ENCODE results near the gene FRMD1. TPM values are rescaled to one million over a fixed set of nuclear protein-coding genes. Genes with fewer than 3 reads are reported as not detected.

FRMD1 gene
- total and polyA plus RNA-seq, 12 donors = 0.12 to 1.3 (median 0.21) TPM; not detected in 4

GRCh38 chr6:168093071-168093505 lies 14.1 kb upstream of the FRMD1 start:
- Histone ChIP-seq H3K27me3 (peaks cover 0 to under 1% (median 0%) of the 10 kb centered on the region in 7 donors), H3K27ac (no peak overlapping the region), H3K4me1 (peaks cover 0 to 21% (median 7%) of the 10 kb centered on the region in 9 donors), H3K9me3 (peaks cover 0 to 8% (median 0%) of the 10 kb centered on the region in 11 donors), H3K36me3 (no peaks in the 10 kb centered on the region), H3K4me3 (no peak overlapping the region)
- ATAC-seq (no peak), DNase-seq (no peak)
- WGBS, 2 donors = 51 to 60% methylated on average over 12 of the region's 12 CpGs
- TF ChIP-seq CTCF (IDR thresholded peaks at IDR 0.05) = no peak
- intact Hi-C loops (cut with DNase I) = no loop called here

GRCh38 chr6:168092541-168092940 lies 13.5 kb upstream of the FRMD1 start:
- TF ChIP-seq CTCF (IDR thresholded peaks at IDR 0.05) = no peak
- ATAC-seq (no peak), DNase-seq (no peak)
- H3K27me3 ChIP-seq = no peaks in the 10 kb centered on the region
- WGBS, 2 donors = 83 to 84% methylated on average over 8 of the region's 8 CpGs
- no peak overlapping the region for H3K27ac ChIP-seq
- intact Hi-C loops (cut with DNase I) = no loop called here
- H3K4me3 ChIP-seq = no peak overlapping the region
- peaks cover 0 to 8% (median 0%) of the 10 kb centered on the region in 11 donors for H3K9me3 ChIP-seq
- peaks cover 0 to 22% (median 12%) of the 10 kb centered on the region in 9 donors for H3K4me1 ChIP-seq
- no peaks in the 10 kb centered on the region for H3K36me3 ChIP-seq

- Histone ChIP-seq H3K4me1 (peaks cover 0 to 20% (median 12%) of the 10 kb centered on the region in 9 donors), H3K9me3 (peaks cover 0 to 8% (median 0%) of the 10 kb centered on the region in 11 donors), H3K27me3 (no peaks in the 10 kb centered on the region), H3K27ac (no peak overlapping the region), H3K36me3 (no peaks in the 10 kb centered on the region), H3K4me3 (no peak overlapping the region)
- intact Hi-C loops (cut with DNase I) = no loop called here
- 93 to 94% methylated on average over 28 of the region's 28 CpGs for WGBS, 2 donors
- DNase-seq (no peak), ATAC-seq (no peak)
- TF ChIP-seq CTCF (IDR thresholded peaks at IDR 0.05) = no peak
Observed at GRCh38 chr6:168091381-168092264, 12.6 kb upstream of the FRMD1 start.

GRCh38 chr6:168090706-168091105 lies 11.7 kb upstream of the FRMD1 start:
- Histone ChIP-seq H3K27me3 (no peaks in the 10 kb centered on the region), H3K27ac (no peak overlapping the region), H3K36me3 (no peaks in the 10 kb centered on the region), H3K4me3 (no peak overlapping the region), H3K9me3 (peaks cover 0 to 8% (median 0%) of the 10 kb centered on the region in 11 donors), H3K4me1 (peaks cover 0 to 20% (median 12%) of the 10 kb centered on the region in 9 donors)
- no peak for DNase-seq
- no peak for TF ChIP-seq CTCF (IDR thresholded peaks at IDR 0.05)
- WGBS, 2 donors = 84 to 89% methylated on average over 17 of the region's 17 CpGs
- ATAC-seq = no peak
- intact Hi-C loops (cut with DNase I) = no loop called here

All from heart right ventricle (tissue), 16 donors.